ENCODE measurements around the gene C11orf86.

Gene C11orf86

DNA sequence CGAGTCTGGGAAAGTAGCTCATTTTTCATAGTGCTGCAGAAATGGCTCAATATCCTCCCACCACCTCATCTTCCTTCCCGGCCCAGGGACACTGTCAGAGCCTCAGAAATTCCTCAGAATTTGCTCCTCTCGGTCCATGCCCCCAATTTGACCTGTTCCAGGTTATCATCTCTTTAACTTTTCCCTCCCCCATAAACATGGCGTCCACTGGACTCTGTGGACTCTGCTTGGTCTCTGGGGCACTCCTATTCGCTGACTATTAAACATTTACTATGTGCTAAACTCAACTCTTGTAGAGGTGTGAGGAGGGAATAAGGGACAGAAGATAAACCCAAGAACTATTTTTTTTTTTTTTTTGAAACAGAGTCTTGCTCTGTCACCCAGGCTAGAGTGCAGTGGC, 8.8 kb upstream of the C11orf86 start:
- DNase-seq (ENCODE audit: low read depth in 3 of 3, low spot score in 1 of 3), result no peak

DNA sequence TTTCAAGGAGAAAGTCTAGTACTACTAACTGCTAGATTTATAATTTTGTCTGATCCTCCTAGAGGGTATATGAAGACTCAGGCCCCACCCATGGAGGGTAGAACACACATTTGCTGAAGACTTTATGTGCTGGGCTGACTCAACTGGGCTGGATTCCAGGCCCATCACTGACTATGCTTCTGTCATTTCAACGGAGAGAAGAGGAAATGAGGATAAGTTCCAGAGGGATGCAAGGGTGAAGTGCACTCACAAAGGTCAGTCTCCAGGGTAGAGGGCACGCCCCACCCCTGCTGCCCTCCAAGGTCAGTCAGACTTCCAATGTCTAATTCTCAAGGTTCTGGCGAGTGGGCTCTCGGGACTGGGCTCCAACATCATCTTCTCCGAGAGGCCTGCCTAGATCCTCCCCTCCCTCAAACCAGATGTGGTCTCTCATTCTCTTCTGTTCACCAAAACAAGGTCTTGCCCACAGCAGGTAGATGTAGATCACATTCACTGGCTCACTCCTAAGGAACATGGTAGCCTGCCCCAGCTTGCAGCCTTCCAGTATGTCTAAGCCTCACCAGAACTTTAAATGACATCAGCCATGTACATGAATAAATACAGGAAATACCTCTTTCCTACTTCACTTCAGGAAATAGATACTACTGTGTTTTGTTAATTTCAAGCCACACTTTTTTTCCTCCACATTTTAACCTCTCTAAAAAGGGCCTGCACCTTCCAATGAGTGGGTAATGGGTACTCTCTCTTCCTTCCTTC, 7.3 kb upstream of the C11orf86 start:
- DNase-seq (ENCODE audit: low read depth in 3 of 3, low spot score in 1 of 3), result no peak

GRCh38 chr11:66969584-66970225, 5.4 kb upstream of the C11orf86 start:
- DNase-seq (ENCODE audit: low read depth in 3 of 3, low spot score in 1 of 3), result no peak

GRCh38 chr11:66970371-66970806, 4.7 kb upstream of the C11orf86 start:
- no peak for DNase-seq (ENCODE audit: low read depth in 3 of 3, low spot score in 1 of 3)

GRCh38 chr11:66970807-66971442, 4.2 kb upstream of the C11orf86 start:
- DNase-seq (ENCODE audit: low read depth in 3 of 3, low spot score in 1 of 3), result no peak

DNA sequence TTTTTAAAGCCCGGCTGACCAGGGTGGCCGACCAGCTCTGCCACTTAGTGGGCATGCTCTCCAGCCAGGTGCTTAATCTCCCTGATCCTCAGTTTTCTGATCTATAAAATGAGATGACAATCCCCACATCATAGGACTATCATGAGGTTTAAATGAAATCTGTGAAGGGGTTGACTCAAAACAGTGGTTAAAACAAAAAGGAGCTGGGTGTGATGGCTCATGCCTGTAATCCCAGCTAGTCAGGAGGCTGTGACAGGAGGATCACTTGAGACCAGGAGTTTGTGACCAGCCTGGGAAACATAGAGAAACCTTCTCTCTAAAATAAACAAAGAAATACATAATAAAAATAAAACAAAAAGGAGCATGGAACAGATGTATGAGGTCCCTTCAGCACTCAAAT, 3.6 kb upstream of the C11orf86 start:
- no peak for DNase-seq (ENCODE audit: low read depth in 3 of 3, low spot score in 1 of 3)

DNA sequence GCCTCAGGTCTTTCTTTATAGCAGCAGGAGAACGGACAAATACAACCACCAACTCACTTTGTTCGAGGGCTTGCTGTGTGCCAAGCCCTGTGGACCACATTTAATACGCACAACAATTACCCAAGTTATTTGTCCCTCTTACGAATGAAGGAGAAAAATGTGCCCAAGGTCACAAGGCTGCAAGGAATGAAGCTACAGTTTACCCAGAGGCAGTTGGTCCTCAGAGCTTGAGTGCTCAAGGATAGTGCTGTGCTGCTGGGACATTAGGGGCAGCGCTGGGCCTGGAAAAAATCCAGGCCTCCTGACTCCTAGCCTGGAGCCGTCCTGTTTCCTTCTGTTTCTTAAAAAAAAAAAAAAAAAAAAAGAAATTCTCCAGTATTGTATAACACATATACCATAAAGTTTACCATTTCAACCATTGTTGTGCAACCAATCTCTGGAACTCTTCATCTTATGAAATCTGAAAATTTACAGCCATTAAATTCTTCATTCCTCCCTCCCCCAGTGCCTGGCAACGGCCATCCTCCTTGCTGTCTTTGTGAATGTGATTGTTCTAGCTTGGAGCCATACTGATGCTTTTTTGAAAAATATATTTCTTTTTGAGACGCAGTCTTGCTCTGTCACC, 1.0 kb upstream of the C11orf86 start:
- DNase-seq (ENCODE audit: low read depth in 3 of 3, low spot score in 1 of 3), result no peak

DNA sequence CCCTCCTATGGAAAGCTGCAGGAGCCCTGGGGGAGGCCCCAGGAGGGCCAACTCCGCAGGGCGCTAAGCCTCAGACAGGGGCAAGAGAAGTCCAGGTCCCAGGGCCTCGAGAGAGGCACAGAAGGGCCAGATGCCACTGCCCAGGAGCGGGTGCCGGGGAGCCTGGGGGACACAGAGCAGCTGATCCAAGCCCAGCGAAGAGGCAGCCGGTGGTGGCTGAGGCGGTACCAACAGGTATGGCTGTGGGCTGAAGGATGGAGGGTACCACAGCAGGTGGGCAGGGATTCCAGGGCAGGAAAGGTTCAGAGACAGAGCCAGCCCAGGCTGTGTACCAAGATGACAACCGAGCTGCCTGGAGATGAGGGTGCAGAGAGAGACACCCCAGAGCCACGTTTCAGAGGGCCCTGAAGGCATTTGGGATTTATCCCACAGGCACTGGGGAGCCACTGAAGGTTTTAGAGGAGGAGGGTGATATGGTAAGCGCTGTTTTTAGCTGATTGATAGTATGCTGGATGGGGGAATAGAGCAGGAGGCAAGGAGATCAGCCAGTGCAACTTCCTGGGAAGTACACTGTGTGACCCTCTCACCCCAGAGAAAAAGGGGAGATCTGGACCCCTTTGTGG, 412 bp downstream of the C11orf86 start:
- DNase-seq (ENCODE audit: low read depth in 3 of 3, low spot score in 1 of 3), result no peak

DNA sequence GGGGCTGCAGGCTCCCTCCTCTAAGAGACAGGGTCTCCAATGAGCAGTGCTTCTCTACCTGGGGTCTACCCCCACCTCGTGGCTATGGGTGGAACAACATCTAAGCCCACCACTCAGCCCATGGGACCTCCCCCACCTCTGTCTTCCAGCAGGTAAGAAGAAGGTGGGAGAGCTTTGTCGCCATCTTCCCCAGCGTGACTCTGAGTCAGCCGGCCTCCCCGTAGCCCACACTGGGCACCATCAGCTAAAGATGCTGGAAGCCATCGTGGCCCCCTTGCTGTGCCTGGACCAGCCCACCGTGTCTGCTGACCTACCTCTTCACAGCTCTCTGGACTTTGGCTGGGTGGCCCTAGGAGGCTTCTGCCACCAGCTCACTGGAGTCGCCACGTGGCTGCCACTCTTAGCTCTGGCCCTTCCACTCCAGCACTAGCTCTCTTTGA, 944 bp downstream of the C11orf86 start:
- DNase-seq (ENCODE audit: low read depth in 3 of 3, low spot score in 1 of 3), result no peak

- no peak for DNase-seq (ENCODE audit: low read depth in 3 of 3, low spot score in 1 of 3)
These were observed 1.8 kb downstream of the C11orf86 start for GRCh38 chr11:66976925-66977324.

DNA sequence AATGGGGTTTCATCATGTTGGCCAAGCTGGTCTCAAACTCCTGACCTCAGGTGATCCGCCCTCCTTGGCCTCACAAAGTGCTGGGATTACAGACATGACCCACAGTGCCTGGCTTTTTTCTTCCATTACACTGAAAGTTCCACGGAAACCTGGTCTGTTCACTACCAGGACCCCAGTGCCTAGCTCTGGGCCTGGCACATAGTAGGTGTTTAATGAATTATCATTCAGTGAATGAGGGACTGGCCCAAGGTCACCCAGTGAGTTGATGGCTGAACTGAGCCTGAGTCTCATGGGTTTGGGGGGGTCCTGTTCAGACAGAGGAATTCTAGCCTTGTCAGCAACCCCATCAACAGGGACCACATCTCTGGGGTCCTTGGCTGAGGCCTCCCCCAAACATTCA, 3.1 kb downstream of the C11orf86 start:
- DNase-seq (ENCODE audit: low read depth in 3 of 3, low spot score in 1 of 3), result no peak

GRCh38 chr11:66978717-66979116, 3.6 kb downstream of the C11orf86 start:
- no peak for DNase-seq (ENCODE audit: low read depth in 3 of 3, low spot score in 1 of 3)

GRCh38 chr11:66979336-66979980, 4.4 kb downstream of the C11orf86 start:
- no peak for DNase-seq (ENCODE audit: low read depth in 3 of 3, low spot score in 1 of 3)

- no peak for DNase-seq (ENCODE audit: low read depth in 3 of 3, low spot score in 1 of 3)
These were observed 7.0 kb downstream of the C11orf86 start for GRCh38 chr11:66981976-66982578.

- DNase-seq (ENCODE audit: low read depth in 3 of 3, low spot score in 1 of 3), result no peak
These were observed 8.3 kb downstream of the C11orf86 start for GRCh38 chr11:66983275-66983924.

DNA sequence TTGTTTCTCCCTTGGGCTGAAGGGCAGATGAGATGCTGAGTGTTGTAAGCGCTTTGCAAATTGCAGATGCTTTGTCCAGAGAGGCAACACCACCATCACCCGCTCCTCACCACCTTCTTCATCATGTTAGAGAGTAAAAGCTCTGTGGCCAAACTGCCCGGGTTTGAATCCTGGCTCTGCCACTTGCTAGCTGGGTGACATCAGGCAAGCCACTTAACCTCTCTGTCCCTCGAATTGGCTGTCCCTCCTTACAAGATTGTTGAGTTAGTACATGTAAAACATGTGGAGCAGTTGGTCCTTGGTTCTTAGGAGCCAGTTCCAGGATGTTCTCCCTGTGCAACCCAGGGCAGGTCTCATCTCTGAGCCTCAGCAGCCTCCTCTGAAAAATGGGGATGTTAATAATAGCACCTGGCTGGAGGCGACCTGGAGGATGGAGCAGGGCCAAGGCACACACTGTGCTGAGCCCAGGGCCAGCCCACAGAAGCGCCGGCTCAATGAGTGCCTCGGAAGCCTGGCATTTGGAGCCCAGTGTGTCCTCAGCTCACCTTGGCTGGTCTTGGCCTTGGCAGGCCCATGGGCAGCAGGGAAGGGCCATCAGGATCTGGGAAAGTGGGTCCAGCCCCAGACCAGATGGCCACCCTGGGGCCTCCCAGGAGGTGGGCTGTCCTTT, 10.5 kb downstream of the C11orf86 start:
- no peak for DNase-seq (ENCODE audit: low read depth in 3 of 3, low spot score in 1 of 3)

- DNase-seq (ENCODE audit: low read depth in 3 of 3, low spot score in 1 of 3), result no peak
These were observed 11.1 kb downstream of the C11orf86 start for GRCh38 chr11:66986178-66986545.

GRCh38 chr11:66987158-66987620, 12.1 kb downstream of the C11orf86 start:
- DNase-seq (ENCODE audit: low read depth in 3 of 3, low spot score in 1 of 3), result no peak

DNA sequence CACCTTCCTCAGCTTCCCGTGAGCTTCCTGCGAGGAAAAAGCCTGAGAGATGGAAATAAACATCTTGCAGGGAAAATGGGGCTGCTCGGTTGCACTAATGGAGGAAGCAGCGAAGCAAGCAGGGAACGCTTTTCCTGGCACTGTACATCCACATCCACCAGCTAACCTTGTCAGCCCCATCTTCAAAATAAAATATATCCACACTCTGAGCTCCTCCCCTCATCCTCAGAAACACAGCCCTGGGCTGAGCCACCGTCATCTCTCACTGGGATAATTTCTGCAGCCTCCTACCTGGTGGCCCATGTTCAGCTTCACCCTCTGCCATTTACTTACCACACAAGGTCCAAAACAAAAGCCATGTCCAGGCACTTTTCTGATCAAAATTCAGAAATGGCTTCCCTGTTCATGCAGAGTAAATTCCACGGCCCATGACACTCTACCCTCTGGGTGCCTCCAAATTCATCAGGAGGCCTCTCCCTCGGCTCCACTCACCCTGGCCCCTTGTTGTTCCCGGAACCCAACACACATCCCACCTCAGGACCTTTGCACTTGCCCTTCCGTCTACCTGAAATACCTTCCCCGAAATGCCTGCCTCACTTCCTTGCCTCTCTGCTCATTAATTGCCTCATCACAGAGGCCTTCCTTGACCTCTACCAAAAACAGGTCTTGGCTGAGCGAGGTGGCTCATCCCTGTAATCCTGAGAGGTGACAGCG, 13.0 kb downstream of the C11orf86 start:
- no peak for DNase-seq (ENCODE audit: low read depth in 3 of 3, low spot score in 1 of 3)

Data from stimulated activated CD4-positive, alpha-beta T cell treated with anti-CD3 and anti-CD28 coated beads, TNF-alpha, amount 100 ng/mL, for 1 hour (primary cell).